B cell (primary cell): Measurements from ENCODE around the gene LRRC32.

Experiments used
- EZH2 ChIP-seq: IDR thresholded peaks from 2 replicates; pipeline ENCODE4 v1.6.1; 2012; ENCODE audit warnings: borderline replicate concordance, low read depth, mild to moderate bottlenecking, moderate library complexity, low read length; ENCODE audit not compliant: insufficient read depth, poor library complexity, severe bottlenecking
- TF ChIP-seq, protein P1 (sequence below): fragments of 200-600 bp; IDR thresholded peaks from one replicate; pipeline ENCODE4 v1.8.0; 2022; ENCODE audit warnings: antibody characterized with exemption, mild to moderate bottlenecking

DNA sequence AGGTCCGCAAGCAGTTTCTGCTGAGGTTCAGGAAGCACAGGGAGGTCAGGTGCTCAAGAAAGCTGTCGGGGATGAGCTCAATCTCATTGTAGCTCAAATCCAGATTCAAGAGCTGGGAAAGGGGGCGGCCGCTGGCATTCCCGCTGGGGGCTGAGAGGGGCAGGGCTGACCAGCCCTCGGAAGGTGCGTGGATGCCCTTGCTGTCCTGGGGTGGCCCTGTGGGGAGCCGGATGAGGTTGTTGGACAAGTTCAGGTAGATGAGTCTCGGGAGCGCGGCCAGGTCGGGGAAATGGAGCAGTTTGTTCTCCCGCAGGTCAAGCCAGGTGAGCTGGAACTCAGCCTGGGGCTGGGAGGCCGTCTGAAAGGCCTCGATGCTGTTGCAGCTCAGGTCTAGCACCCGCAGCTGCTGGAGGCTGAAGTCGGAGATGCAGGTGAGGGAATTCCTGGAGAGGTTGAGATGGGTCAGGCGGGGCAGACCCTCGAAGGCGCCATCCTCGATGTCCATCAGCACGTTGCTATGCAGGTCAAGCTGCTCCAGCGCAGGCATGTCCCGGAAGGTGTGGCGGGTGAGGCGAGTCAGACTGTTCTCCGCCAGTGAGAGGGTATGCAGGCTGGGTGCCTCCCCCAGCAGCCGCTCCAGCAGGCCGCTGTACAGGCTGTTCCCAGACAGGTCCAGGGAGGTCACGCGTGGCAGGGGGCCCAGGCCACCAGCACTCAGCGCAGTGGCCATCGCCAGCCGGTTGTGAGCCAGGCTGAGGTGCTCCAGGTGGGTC, 9.8 kb downstream of the LRRC32 start:
- TF ChIP-seq EZH2, result no peak
- TF ChIP-seq, protein P1, sequence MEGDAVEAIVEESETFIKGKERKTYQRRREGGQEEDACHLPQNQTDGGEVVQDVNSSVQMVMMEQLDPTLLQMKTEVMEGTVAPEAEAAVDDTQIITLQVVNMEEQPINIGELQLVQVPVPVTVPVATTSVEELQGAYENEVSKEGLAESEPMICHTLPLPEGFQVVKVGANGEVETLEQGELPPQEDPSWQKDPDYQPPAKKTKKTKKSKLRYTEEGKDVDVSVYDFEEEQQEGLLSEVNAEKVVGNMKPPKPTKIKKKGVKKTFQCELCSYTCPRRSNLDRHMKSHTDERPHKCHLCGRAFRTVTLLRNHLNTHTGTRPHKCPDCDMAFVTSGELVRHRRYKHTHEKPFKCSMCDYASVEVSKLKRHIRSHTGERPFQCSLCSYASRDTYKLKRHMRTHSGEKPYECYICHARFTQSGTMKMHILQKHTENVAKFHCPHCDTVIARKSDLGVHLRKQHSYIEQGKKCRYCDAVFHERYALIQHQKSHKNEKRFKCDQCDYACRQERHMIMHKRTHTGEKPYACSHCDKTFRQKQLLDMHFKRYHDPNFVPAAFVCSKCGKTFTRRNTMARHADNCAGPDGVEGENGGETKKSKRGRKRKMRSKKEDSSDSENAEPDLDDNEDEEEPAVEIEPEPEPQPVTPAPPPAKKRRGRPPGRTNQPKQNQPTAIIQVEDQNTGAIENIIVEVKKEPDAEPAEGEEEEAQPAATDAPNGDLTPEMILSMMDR, result no peak
